Esophagus muscularis mucosa (tissue), 3 donors: ENCODE data around the gene ALAS2.

ENCODE experiments used
- POLR2A ChIP-seq: fragments of 450-650 bp; IDR thresholded peaks from one replicate; pipeline ENCODE4 v1.6.1; 2017; ENCODE audit warnings: antibody characterized with exemption, moderate library complexity, mild to moderate bottlenecking, low read depth
- TF ChIP-seq, protein P1 (sequence below), 3 experiments: fragments of 200-600 bp in 2 of 3; fragments of 450-650 bp in 1 of 3; sonication (generic) in 2 of 3; IDR thresholded peaks; one replicate each; pipeline ENCODE4 v1.5.1; 2017 to 2019; ENCODE audit warnings: antibody characterized with exemption in 3 of 3, mild to moderate bottlenecking in 2 of 3, moderate library complexity in 1 of 3

DNA sequence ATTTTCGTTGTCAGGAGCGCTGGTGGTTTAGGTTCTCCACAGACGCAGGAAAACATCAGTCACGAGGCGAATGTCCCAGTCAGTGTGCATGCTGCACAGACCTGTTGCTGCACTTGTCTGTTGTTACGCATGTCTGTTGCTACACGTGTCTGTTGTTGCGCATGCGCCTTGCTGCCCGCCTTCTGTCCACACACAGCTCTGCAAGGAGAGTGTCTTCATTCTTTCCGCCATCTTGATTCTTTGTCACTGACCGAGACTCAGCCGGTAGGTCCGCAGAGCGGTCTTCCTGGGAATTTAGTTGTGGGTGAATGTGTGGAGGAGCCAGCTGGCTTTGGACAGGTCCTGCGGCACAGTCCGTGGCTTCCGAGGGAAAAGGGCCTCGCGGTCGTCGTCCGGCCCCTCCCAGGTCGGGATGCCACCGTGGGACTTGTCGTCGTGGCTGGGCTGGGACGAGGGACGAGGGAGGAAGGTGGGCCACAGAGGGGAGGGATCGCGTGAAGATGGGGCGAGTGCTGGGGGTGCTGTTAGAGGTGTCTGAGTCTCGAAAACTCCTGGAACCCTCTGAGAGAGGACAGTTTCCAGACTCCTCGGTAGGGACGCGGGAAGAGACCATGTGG lies 44.2 kb upstream of the ALAS2 start, which contains the start of gene PAGE2B:
- TF ChIP-seq, protein P1, sequence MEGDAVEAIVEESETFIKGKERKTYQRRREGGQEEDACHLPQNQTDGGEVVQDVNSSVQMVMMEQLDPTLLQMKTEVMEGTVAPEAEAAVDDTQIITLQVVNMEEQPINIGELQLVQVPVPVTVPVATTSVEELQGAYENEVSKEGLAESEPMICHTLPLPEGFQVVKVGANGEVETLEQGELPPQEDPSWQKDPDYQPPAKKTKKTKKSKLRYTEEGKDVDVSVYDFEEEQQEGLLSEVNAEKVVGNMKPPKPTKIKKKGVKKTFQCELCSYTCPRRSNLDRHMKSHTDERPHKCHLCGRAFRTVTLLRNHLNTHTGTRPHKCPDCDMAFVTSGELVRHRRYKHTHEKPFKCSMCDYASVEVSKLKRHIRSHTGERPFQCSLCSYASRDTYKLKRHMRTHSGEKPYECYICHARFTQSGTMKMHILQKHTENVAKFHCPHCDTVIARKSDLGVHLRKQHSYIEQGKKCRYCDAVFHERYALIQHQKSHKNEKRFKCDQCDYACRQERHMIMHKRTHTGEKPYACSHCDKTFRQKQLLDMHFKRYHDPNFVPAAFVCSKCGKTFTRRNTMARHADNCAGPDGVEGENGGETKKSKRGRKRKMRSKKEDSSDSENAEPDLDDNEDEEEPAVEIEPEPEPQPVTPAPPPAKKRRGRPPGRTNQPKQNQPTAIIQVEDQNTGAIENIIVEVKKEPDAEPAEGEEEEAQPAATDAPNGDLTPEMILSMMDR (IDR thresholded peaks at IDR 0.05): no peak
- TF ChIP-seq POLR2A: no peak
